Measurements from ENCODE around the gene UNK.

The UNK gene

GRCh38 chr17:75784473-75785015, at the start of gene UNK:
Gene UNK, plus strand, starts transcription at chr17:75784806. Its CDS starts 75 bp downstream, at chr17:75784881.
- H3K4me3 ChIP-seq (ENCODE audit: low read depth, low read length), result peak within 1 kb of the TSS; percentile 74
- no peak for TF ChIP-seq CTCF (IDR thresholded peaks at IDR 0.05; ENCODE audit: low read depth, low read length)

GRCh38 chr17:75736173-75736835, 48.3 kb upstream of the UNK start:
- H3K4me3 ChIP-seq (ENCODE audit: low read depth, low read length), result no peak overlapping the region
- TF ChIP-seq CTCF (IDR thresholded peaks at IDR 0.05; ENCODE audit: low read depth, low read length), result no peak

- no peak for TF ChIP-seq CTCF (IDR thresholded peaks at IDR 0.05; ENCODE audit: low read depth, low read length)
- H3K4me3 ChIP-seq (ENCODE audit: low read depth, low read length), result no peak overlapping the region
Measured at GRCh38 chr17:75737133-75737962, 47.3 kb upstream of the UNK start.

GRCh38 chr17:75738218-75738802, 46.3 kb upstream of the UNK start:
- no peak overlapping the region for H3K4me3 ChIP-seq (ENCODE audit: low read depth, low read length)
- no peak for TF ChIP-seq CTCF (IDR thresholded peaks at IDR 0.05; ENCODE audit: low read depth, low read length)

- H3K4me3 ChIP-seq (ENCODE audit: low read depth, low read length), result no peak overlapping the region
- no peak for TF ChIP-seq CTCF (IDR thresholded peaks at IDR 0.05; ENCODE audit: low read depth, low read length)
Measured at GRCh38 chr17:75739174-75739573, 45.4 kb upstream of the UNK start.

- TF ChIP-seq CTCF (IDR thresholded peaks at IDR 0.05; ENCODE audit: low read depth, low read length), result no peak
- H3K4me3 ChIP-seq (ENCODE audit: low read depth, low read length), result no peak overlapping the region
Measured at GRCh38 chr17:75739801-75740200, 44.8 kb upstream of the UNK start.

Measured in WI38 (cell line).